Natural killer cell (primary cell): ENCODE results near the gene THAP12. TPM values are rescaled to one million over a fixed set of nuclear protein-coding genes. Genes with fewer than 3 reads are reported as not detected.
A peak's percentile ranks its signal among the peaks of the same experiment; 100 is the strongest.

Experiments
- ATAC-seq, 3 donors: fragments of 150-1000 bp in 2 of 3; fragments of 200-7000 bp in 1 of 3; cut with Tn5 transposase; 1 replicate in 1 of 3; 2 replicates in 2 of 3; pipeline ENCODE4 v1.10.0; 2021; ENCODE audit warnings: mild to moderate bottlenecking in 2 of 3, moderate library complexity in 2 of 3
- DNase-seq, 2 donors: peaks; one replicate each; pipeline versions ENCODE4 v3.0.0 to v3.0.0-alpha.2; 2013 to 2021; ENCODE audit warnings: mixed read lengths in 1 of 2
- H3K27ac ChIP-seq: one replicate; pipeline ENCODE4 v1.5.1; 2013; ENCODE audit warnings: mild to moderate bottlenecking, low read length
- H3K27me3 ChIP-seq: one replicate; pipeline ENCODE4 v1.6.1; 2013; ENCODE audit warnings: low read length; ENCODE audit not compliant: control insufficient read depth, insufficient read depth
- H3K36me3 ChIP-seq: one replicate; pipeline ENCODE4 v1.6.1; 2013; ENCODE audit warnings: low read length; ENCODE audit not compliant: control insufficient read depth, insufficient read depth
- H3K4me1 ChIP-seq: one replicate; pipeline ENCODE4 v1.6.1; 2013; ENCODE audit warnings: low read length; ENCODE audit not compliant: control insufficient read depth, insufficient read depth
- H3K4me3 ChIP-seq: one replicate; pipeline ENCODE4 v1.5.1; 2013; ENCODE audit warnings: low read length
- H3K9me3 ChIP-seq: one replicate; pipeline ENCODE4 v1.6.1; 2013; ENCODE audit warnings: low read length; ENCODE audit not compliant: control insufficient read depth, insufficient read depth
- H3K27ac Mint-ChIP-seq, 2 donors: one replicate each; pipeline ENCODE4 v1.8.0; 2022; ENCODE audit warnings: mild to moderate bottlenecking in 2 of 2, mixed read lengths in 2 of 2, moderate library complexity in 1 of 2
- H3K27me3 Mint-ChIP-seq, 2 donors: one replicate each; pipeline ENCODE4 v1.8.0; 2022; ENCODE audit warnings: low read depth in 2 of 2, mixed read lengths in 2 of 2
- H3K36me3 Mint-ChIP-seq: one replicate; pipeline ENCODE4 v1.8.0; 2022; ENCODE audit warnings: mixed read lengths
- H3K4me1 Mint-ChIP-seq, 2 donors: one replicate each; pipeline ENCODE4 v1.8.0; 2022; ENCODE audit warnings: mixed read lengths in 2 of 2
- H3K4me3 Mint-ChIP-seq: one replicate; pipeline ENCODE4 v1.8.0; 2022; ENCODE audit warnings: mild to moderate bottlenecking, moderate library complexity, mixed read lengths
- H3K9me3 Mint-ChIP-seq, 2 donors: one replicate each; pipeline ENCODE4 v1.8.0; 2022; ENCODE audit warnings: mixed read lengths in 2 of 2
- CTCF ChIP-seq: fragments of 200-600 bp; IDR thresholded peaks from one replicate; pipeline ENCODE4 v1.8.0; 2022; ENCODE audit warnings: antibody characterized with exemption
- WGBS: methylation state at CpG from one replicate; pipeline ENCODE4 v1.1.7; 2013; ENCODE audit warnings: missing lambda C conversion rate; ENCODE audit not compliant: insufficient coverage; 5-methylcytosine and 5-hydroxymethylcytosine counted together
- intact Hi-C: fragments of 100-400 bp; cut with micrococcal nuclease; formaldehyde crosslinking; loops from one replicate; pipeline ENCODE4 v1.14.2; 2022
- total RNA-seq, 4 donors: library from RNA; stranded (reverse); fragments of 120-200 nt in 1 of 4; gene quantifications; one replicate each; pipeline versions ENCODE4 v1.2.3 to v1.2.4, GENCODE V29; 2013 to 2022

Gene THAP12
- total RNA-seq, 3 donors from 2014 or later (not counting 1 experiment from before 2014, with no cell fraction given), result 56.0 to 66.1 (median 64.3) TPM

- Histone ChIP-seq H3K9me3 (no peaks in the 10 kb centered on the region), H3K27me3 (no peaks in the 10 kb centered on the region), H3K4me1 (peaks cover 24% of the 10 kb centered on the region), H3K36me3 (no peaks in the 10 kb centered on the region), H3K4me3 (no peak overlapping the region), H3K27ac (no peak overlapping the region)
- no peak for TF ChIP-seq CTCF
- Mint-ChIP-seq H3K27me3 (no peaks in the 10 kb centered on the region), H3K36me3 (no peaks in the 10 kb centered on the region), H3K4me1 (peaks cover 31 to 55% of the 10 kb centered on the region in 2 donors), H3K9me3 (no peaks in the 10 kb centered on the region), H3K27ac (no peak overlapping the region), H3K4me3 (peak overlapping the region; percentile 93)
- DNase-seq (no peak), ATAC-seq (no peak)
- 82% methylated on average over 4 of the region's 6 CpGs for WGBS
- intact Hi-C loops, result loop anchor here (10.0 kb wide), 1 partner anchor 133 kb away; no protein-coding TSS in a partner anchor
Observed at GRCh38 chr11:76382209-76382608, 1.3 kb upstream of the THAP12 start.

- peaks cover 39 to 66% of the 10 kb centered on the region in 2 donors for H3K4me1 Mint-ChIP-seq
- no peak for TF ChIP-seq CTCF
- Histone ChIP-seq H3K4me3 (peak overlapping the region; percentile 58), H3K36me3 (no peaks in the 10 kb centered on the region), H3K27ac (peak overlapping the region; percentile 68), H3K27me3 (no peaks in the 10 kb centered on the region), H3K4me1 (peaks cover 24% of the 10 kb centered on the region), H3K9me3 (no peaks in the 10 kb centered on the region)
- H3K9me3 Mint-ChIP-seq, result no peaks in the 10 kb centered on the region
- no peaks in the 10 kb centered on the region for H3K27me3 Mint-ChIP-seq
- WGBS, result under 1% methylated on average over 78 of the region's 85 CpGs
- DNase-seq, result peak; percentile 61 to 75
- H3K36me3 Mint-ChIP-seq, result no peaks in the 10 kb centered on the region
- ATAC-seq, result peak; percentile 44 to 52 (median 45)
- H3K27ac Mint-ChIP-seq, result peak overlapping the region; percentile 91 to 93
- peak overlapping the region; percentile 93 for H3K4me3 Mint-ChIP-seq
- intact Hi-C loops, result loop anchor here (10.0 kb wide), 1 partner anchor 134 kb away; no protein-coding TSS in a partner anchor
Observed at GRCh38 chr11:76380159-76380976, 564 bp downstream of the THAP12 start.

- Histone ChIP-seq H3K4me3 (peak overlapping the region; percentile 58), H3K9me3 (no peaks in the 10 kb centered on the region), H3K4me1 (peaks cover 24% of the 10 kb centered on the region), H3K36me3 (no peaks in the 10 kb centered on the region), H3K27ac (peak overlapping the region; percentile 68), H3K27me3 (no peaks in the 10 kb centered on the region)
- Mint-ChIP-seq H3K36me3 (no peaks in the 10 kb centered on the region), H3K9me3 (no peaks in the 10 kb centered on the region), H3K27me3 (no peaks in the 10 kb centered on the region), H3K4me3 (peak overlapping the region; percentile 93), H3K4me1 (peaks cover 39 to 69% of the 10 kb centered on the region in 2 donors), H3K27ac (peak overlapping the region; percentile 91 to 93)
- TF ChIP-seq CTCF, result no peak
- 81% methylated on average over 4 of the region's 6 CpGs for WGBS
- DNase-seq (no peak), ATAC-seq (no peak)
- intact Hi-C loops, result loop anchor here (10.0 kb wide), 1 partner anchor 135 kb away; no protein-coding TSS in a partner anchor
Observed at GRCh38 chr11:76379807-76380158, 1.1 kb downstream of the THAP12 start.
